Esophagus squamous epithelium (tissue), 5 donors: ENCODE data around the gene GINS1. TPM values are rescaled to one million over a fixed set of nuclear protein-coding genes. Genes with fewer than 3 reads are reported as not detected.

Experiments used
- DNase-seq: peaks from one replicate; lab custom pipeline; 2025; lab: John Stamatoyannopoulos, UW
- H3K27ac ChIP-seq, 4 donors: fragments of 200-600 bp; sonication (generic); one replicate each; pipeline ENCODE4 v1.5.1; 2016 to 2019; ENCODE audit warnings: mild to moderate bottlenecking in 1 of 4
- H3K27me3 ChIP-seq, 4 donors: fragments of 200-600 bp; sonication (generic); 1 replicate in 3 of 4; 2 replicates in 1 of 4; pipeline versions ENCODE4 v1.5.1 to v1.6.0; 2017 to 2021; ENCODE audit warnings: antibody characterized with exemption in 1 of 4
- H3K36me3 ChIP-seq, 3 donors: fragments of 200-600 bp; sonication (generic); one replicate each; pipeline ENCODE4 v1.5.1; 2016 to 2019
- H3K4me1 ChIP-seq, 3 donors: fragments of 200-600 bp; sonication (generic); one replicate each; pipeline ENCODE4 v1.5.1; 2017 to 2019
- H3K4me3 ChIP-seq, 4 donors: fragments of 200-600 bp; sonication (generic); 1 replicate in 3 of 4; 2 replicates in 1 of 4; pipeline ENCODE4 v1.5.1; 2016 to 2019; ENCODE audit warnings: mild to moderate bottlenecking in 2 of 4, moderate library complexity in 1 of 4
- H3K9me3 ChIP-seq, 3 donors: fragments of 200-600 bp; sonication (generic); one replicate each; pipeline ENCODE4 v1.5.1; 2016 to 2019
- POLR2A ChIP-seq, 4 donors: fragments of 450-650 bp; IDR thresholded peaks; one replicate each; pipeline ENCODE4 v1.6.1; 2017; ENCODE audit warnings: antibody characterized with exemption in 4 of 4, mild to moderate bottlenecking in 4 of 4, moderate library complexity in 3 of 4
- WGBS, 2 donors: methylation state at CpG; one replicate each; pipeline ENCODE4 v1.1.5; 2018; 5-methylcytosine and 5-hydroxymethylcytosine counted together
- intact Hi-C: fragments of 100-400 bp; cut with DNase I; formaldehyde crosslinking; loops from one replicate; pipeline ENCODE4 v1.15.0; 2022
- total RNA-seq, 4 donors: library from RNA; depleted of rRNA; stranded (reverse); fragments of >200 nt; gene quantifications; one replicate each; pipeline ENCODE4 v1.1.0, GENCODE V29; 2016
- TF ChIP-seq, protein P1 (sequence below), 6 experiments: fragments of 450-650 bp in 4 of 6; fragments of 200-600 bp in 2 of 6; sonication (generic) in 2 of 6; IDR thresholded peaks; one replicate each; pipeline ENCODE4 v1.5.1; 2016 to 2019; ENCODE audit warnings: antibody characterized with exemption in 6 of 6, mild to moderate bottlenecking in 4 of 6, moderate library complexity in 4 of 6
- donor health status: DM: yes; HTN: yes; CAD: no.

GINS1 gene
- total RNA-seq, 4 donors from 2014 or later: 3.4 to 12.9 (median 6.4) TPM

DNA sequence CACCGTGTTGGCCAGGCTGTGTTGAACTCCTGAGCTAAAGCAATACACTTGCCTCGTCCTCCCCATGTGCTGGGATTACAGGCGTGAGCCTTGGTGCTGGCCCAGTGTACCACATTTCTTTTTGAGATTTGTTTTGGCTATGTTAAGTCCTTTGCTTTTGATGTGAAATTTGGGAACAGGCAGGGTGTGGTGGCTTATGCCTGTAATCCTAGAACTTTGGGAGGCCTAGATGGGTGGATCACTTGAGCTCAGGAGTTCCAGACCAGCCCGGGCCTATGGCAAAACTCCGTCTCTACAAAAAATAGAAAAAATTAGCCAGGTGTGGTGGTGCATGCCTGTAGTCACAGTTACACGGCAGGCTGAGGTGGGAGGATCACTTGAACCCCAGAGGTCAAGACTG lies 40.2 kb downstream of the GINS1 start:
- intact Hi-C loops: no loop called here
- 90 to 96% methylated on average over 5 to 6 of the region's 6 CpGs for WGBS, 2 donors

DNA sequence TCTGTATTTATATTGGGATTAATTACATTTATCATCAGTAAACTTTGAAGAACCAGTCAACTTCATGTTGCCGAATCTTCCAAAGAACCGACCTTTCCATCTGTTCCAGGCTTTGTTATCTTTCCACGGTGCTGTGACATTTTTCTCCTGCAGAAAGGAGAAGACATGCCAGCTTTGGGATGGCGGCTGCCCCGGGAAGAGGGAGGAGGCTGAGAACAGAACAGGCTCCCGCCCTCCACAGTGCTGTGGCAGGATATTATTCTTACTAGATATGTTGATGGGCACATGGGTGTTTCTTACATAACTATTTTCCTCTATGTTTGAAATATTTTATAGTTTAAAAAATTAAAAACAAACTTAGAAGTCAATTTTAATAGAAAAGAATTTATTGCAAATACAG lies 44.9 kb downstream of the GINS1 start:
- Histone ChIP-seq H3K4me3 (no peak overlapping the region), H3K36me3 (peaks cover 0 to 49% (median 0%) of the 10 kb centered on the region in 3 donors), H3K4me1 (no peaks in the 10 kb centered on the region), H3K9me3 (no peaks in the 10 kb centered on the region), H3K27me3 (no peaks in the 10 kb centered on the region), H3K27ac (no peak overlapping the region)
- DNase-seq: no peak
- no peak for TF ChIP-seq POLR2A (IDR thresholded peaks at IDR 0.05)
- TF ChIP-seq, protein P1, sequence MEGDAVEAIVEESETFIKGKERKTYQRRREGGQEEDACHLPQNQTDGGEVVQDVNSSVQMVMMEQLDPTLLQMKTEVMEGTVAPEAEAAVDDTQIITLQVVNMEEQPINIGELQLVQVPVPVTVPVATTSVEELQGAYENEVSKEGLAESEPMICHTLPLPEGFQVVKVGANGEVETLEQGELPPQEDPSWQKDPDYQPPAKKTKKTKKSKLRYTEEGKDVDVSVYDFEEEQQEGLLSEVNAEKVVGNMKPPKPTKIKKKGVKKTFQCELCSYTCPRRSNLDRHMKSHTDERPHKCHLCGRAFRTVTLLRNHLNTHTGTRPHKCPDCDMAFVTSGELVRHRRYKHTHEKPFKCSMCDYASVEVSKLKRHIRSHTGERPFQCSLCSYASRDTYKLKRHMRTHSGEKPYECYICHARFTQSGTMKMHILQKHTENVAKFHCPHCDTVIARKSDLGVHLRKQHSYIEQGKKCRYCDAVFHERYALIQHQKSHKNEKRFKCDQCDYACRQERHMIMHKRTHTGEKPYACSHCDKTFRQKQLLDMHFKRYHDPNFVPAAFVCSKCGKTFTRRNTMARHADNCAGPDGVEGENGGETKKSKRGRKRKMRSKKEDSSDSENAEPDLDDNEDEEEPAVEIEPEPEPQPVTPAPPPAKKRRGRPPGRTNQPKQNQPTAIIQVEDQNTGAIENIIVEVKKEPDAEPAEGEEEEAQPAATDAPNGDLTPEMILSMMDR (IDR thresholded peaks at IDR 0.05): no peak
- WGBS, 2 donors: 62 to 78% methylated on average over 6 of the region's 6 CpGs
- intact Hi-C loops: no loop called here

More for the DNA sequence above, 40.2 kb downstream of the GINS1 start:
- Histone ChIP-seq H3K9me3 (no peaks in the 10 kb centered on the region), H3K4me1 (no peaks in the 10 kb centered on the region), H3K27me3 (no peaks in the 10 kb centered on the region), H3K27ac (no peak overlapping the region), H3K4me3 (no peak overlapping the region), H3K36me3 (peaks cover 0 to 32% (median 0%) of the 10 kb centered on the region in 3 donors)
- no peak for TF ChIP-seq POLR2A (IDR thresholded peaks at IDR 0.05)
- TF ChIP-seq, protein P1 (IDR thresholded peaks at IDR 0.05): no peak
- no peak for DNase-seq

DNA sequence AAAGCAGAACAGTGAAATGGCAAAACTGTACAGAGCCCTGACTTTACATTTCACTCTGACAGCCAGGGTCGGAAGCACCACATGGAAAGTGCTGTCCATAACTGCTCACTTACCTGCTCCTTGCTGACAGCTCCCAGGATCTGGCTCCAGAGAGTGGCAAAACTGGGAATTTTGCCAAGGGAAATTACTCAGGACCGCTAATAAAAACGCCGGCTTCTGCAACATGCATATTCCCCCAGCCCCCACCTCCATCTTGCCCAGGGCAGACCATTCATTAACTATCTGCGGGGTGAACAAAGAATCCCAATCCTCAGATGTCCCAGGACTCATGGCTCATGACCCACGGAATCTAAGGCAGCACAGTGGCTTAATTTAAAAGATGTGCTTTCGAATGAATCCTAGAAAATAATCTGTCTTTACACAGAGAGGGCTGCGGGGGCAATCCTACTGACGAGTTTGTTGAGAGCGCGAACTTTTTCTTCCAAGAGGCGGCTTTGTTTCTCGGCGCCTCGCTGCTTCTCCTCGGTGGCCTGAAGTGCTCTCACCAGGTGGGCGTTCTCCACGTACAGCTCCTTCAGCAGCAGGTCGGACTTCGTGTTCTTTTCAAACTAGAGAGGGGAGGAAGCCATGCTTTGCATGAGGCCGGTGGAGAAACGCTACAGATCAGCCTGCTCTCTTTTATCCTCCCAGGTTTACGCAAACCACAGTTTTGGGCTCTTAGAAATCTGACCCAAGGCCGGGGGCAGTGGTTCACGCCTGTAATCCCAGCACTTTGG lies 45.8 kb downstream of the GINS1 start:
- no peak for DNase-seq
- Histone ChIP-seq H3K4me1 (no peaks in the 10 kb centered on the region), H3K27me3 (no peaks in the 10 kb centered on the region), H3K9me3 (no peaks in the 10 kb centered on the region), H3K36me3 (peaks cover 0 to 54% (median 0%) of the 10 kb centered on the region in 3 donors), H3K27ac (no peak overlapping the region), H3K4me3 (no peak overlapping the region)
- intact Hi-C loops: no loop called here
- WGBS, 2 donors: 87 to 88% methylated on average over 15 to 18 of the region's 25 CpGs
- TF ChIP-seq, protein P1 (IDR thresholded peaks at IDR 0.05): no peak
- no peak for TF ChIP-seq POLR2A (IDR thresholded peaks at IDR 0.05)

DNA sequence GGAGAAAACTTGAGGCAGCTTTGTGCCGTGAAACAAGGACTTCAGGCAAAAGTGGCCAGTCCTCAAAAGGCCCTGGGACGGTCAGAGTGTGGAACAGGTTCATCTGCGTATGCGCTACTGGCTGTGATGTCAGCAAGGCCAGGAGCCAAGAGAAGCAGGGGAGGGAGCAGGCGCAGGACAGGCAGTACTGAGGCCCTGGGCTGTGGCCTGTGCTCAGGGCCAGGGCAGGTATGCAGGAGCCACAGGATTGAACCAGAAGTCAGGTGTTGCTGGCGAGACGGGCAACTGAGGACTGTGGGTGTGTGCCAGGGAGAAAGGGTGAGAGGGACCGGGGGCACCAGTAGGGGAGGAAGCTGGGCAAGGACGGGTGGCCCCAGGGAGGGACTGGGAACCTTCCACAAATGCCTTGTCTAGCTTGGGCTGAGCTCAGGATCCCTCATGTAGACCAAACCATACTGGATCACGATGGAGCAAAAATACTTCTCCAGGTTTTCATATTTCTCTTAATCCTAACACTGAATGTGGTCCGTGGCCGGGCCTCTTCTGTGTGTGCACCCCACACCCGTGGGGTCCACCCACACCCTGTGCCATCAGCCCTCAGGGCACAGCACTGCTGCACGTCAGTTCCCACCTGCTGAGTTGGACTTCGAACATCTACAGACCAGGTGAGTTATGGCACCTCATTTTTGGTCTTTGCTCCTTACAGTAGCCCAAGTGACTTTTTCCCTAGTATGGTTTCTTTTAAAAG lies 46.9 kb downstream of the GINS1 start:
- Histone ChIP-seq H3K27me3 (no peaks in the 10 kb centered on the region), H3K36me3 (peaks cover 0 to 65% (median 0%) of the 10 kb centered on the region in 3 donors), H3K4me1 (no peaks in the 10 kb centered on the region), H3K27ac (no peak overlapping the region), H3K9me3 (no peaks in the 10 kb centered on the region), H3K4me3 (no peak overlapping the region)
- TF ChIP-seq, protein P1 (IDR thresholded peaks at IDR 0.05): no peak
- no peak for TF ChIP-seq POLR2A (IDR thresholded peaks at IDR 0.05)
- 90 to 92% methylated on average over 14 to 15 of the region's 15 CpGs for WGBS, 2 donors
- intact Hi-C loops: no loop called here
- no peak for DNase-seq
